Measurements from ENCODE around the gene WAC.
"Not testable (repeated sequence)": the region's sequence is repeated elsewhere in the genome, so short reads cannot be mapped to it uniquely, and the experiment has no call there.

WAC gene

GRCh38 chr10:28532337-28533185 lies at the start of gene WAC:
TSS of gene WAC (plus strand) at chr10:28533118. CDS start at chr10:28533580, 462 bp downstream.
- DNase-seq (ENCODE audit: low spot score), result peak; percentile 98

GRCh38 chr10:28489206-28489605 lies 43.7 kb upstream of the WAC start:
- DNase-seq (ENCODE audit: low spot score), result no peak

- not testable (repeated sequence) for DNase-seq (ENCODE audit: low spot score)
These were observed 42.6 kb upstream of the WAC start for GRCh38 chr10:28490256-28490865.

GRCh38 chr10:28492116-28492920 lies 40.6 kb upstream of the WAC start:
- DNase-seq (ENCODE audit: low spot score), result no peak

- no peak for DNase-seq (ENCODE audit: low spot score)
These were observed 38.5 kb upstream of the WAC start for GRCh38 chr10:28494420-28494819.

GRCh38 chr10:28495084-28495483 lies 37.8 kb upstream of the WAC start:
- DNase-seq (ENCODE audit: low spot score), result no peak

GRCh38 chr10:28496017-28496416 lies 36.9 kb upstream of the WAC start:
- no peak for DNase-seq (ENCODE audit: low spot score)

GRCh38 chr10:28496481-28496961 lies 36.4 kb upstream of the WAC start:
- no peak for DNase-seq (ENCODE audit: low spot score)

- DNase-seq (ENCODE audit: low spot score), result no peak
These were observed 35.4 kb upstream of the WAC start for GRCh38 chr10:28497313-28498126.

GRCh38 chr10:28500203-28500602 lies 32.7 kb upstream of the WAC start:
- not testable (repeated sequence) for DNase-seq (ENCODE audit: low spot score)

- DNase-seq (ENCODE audit: low spot score), result no peak
These were observed 29.8 kb upstream of the WAC start for GRCh38 chr10:28503114-28503513.

GRCh38 chr10:28505359-28505959 lies 27.5 kb upstream of the WAC start:
- no peak for DNase-seq (ENCODE audit: low spot score)

GRCh38 chr10:28508304-28508925 lies 24.5 kb upstream of the WAC start:
- no peak for DNase-seq (ENCODE audit: low spot score)

- no peak for DNase-seq (ENCODE audit: low spot score)
These were observed 23.6 kb upstream of the WAC start for GRCh38 chr10:28509286-28509685.

- no peak for DNase-seq (ENCODE audit: low spot score)
These were observed 18.3 kb upstream of the WAC start for GRCh38 chr10:28514648-28515047.

- no peak for DNase-seq (ENCODE audit: low spot score)
These were observed 12.6 kb upstream of the WAC start for GRCh38 chr10:28520346-28520745.

GRCh38 chr10:28520828-28521227 lies 12.1 kb upstream of the WAC start:
- not testable (repeated sequence) for DNase-seq (ENCODE audit: low spot score)

GRCh38 chr10:28521961-28522360 lies 11.0 kb upstream of the WAC start:
- not testable (repeated sequence) for DNase-seq (ENCODE audit: low spot score)

- DNase-seq (ENCODE audit: low spot score), result no peak
These were observed 9.1 kb upstream of the WAC start for GRCh38 chr10:28523725-28524252.

- no peak for DNase-seq (ENCODE audit: low spot score)
These were observed 2.2 kb upstream of the WAC start for GRCh38 chr10:28530751-28531150.

- no peak for DNase-seq (ENCODE audit: low spot score)
These were observed 257 bp downstream of the WAC start for GRCh38 chr10:28533186-28533564.
